ENCODE measurements around the gene RIMBP2. TPM values are rescaled to one million over a fixed set of nuclear protein-coding genes. Genes with fewer than 3 reads are reported as not detected.

RIMBP2 gene
- total RNA-seq, 2 experiments from 2014 or later = not detected

GRCh38 chr12:130568501-130568900, 147.6 kb downstream of the RIMBP2 start:
- Mint-ChIP-seq H3K9me3 (ENCODE audit: low read depth) (peaks cover 6% of the 10 kb centered on the region), H3K4me1 (no peaks in the 10 kb centered on the region), H3K27me3 (no peaks in the 10 kb centered on the region), H3K27ac (no peak overlapping the region), H3K36me3 (no peaks in the 10 kb centered on the region), H3K4me3 (no peak overlapping the region)
- DNase-seq (no peak), ATAC-seq (no peak)
- CTCF ChIA-PET = no interaction called here

- CTCF ChIA-PET = no interaction called here
- Mint-ChIP-seq H3K36me3 (no peaks in the 10 kb centered on the region), H3K4me1 (no peaks in the 10 kb centered on the region), H3K27ac (no peak overlapping the region), H3K27me3 (no peaks in the 10 kb centered on the region), H3K9me3 (ENCODE audit: low read depth) (peaks cover 6% of the 10 kb centered on the region), H3K4me3 (no peak overlapping the region)
- DNase-seq (no peak), ATAC-seq (no peak)
Observed at GRCh38 chr12:130568041-130568440, 148.1 kb downstream of the RIMBP2 start.

- H3K27me3 Mint-ChIP-seq = no peaks in the 10 kb centered on the region
- DNase-seq (no peak), ATAC-seq (no peak)
- H3K4me3 Mint-ChIP-seq = no peak overlapping the region
- no peaks in the 10 kb centered on the region for H3K4me1 Mint-ChIP-seq
- H3K27ac Mint-ChIP-seq = no peak overlapping the region
- CTCF ChIA-PET = no interaction called here
- no peaks in the 10 kb centered on the region for H3K36me3 Mint-ChIP-seq
- H3K9me3 Mint-ChIP-seq (ENCODE audit: low read depth) = peaks cover 6% of the 10 kb centered on the region
Observed at GRCh38 chr12:130566446-130567155, 149.5 kb downstream of the RIMBP2 start.

- Mint-ChIP-seq H3K27me3 (no peaks in the 10 kb centered on the region), H3K27ac (no peak overlapping the region), H3K4me1 (no peaks in the 10 kb centered on the region), H3K4me3 (no peak overlapping the region), H3K9me3 (ENCODE audit: low read depth) (peaks cover 6% of the 10 kb centered on the region), H3K36me3 (no peaks in the 10 kb centered on the region)
- no peak for DNase-seq
- CTCF ChIA-PET = no interaction called here
- ATAC-seq = no peak
Observed at GRCh38 chr12:130565189-130565588, 150.9 kb downstream of the RIMBP2 start.

GRCh38 chr12:130563323-130563722, 152.8 kb downstream of the RIMBP2 start:
- Mint-ChIP-seq H3K9me3 (ENCODE audit: low read depth) (peaks cover 6% of the 10 kb centered on the region), H3K27ac (no peak overlapping the region), H3K36me3 (no peaks in the 10 kb centered on the region), H3K4me1 (no peaks in the 10 kb centered on the region), H3K4me3 (no peak overlapping the region), H3K27me3 (no peaks in the 10 kb centered on the region)
- DNase-seq (no peak), ATAC-seq (no peak)
- CTCF ChIA-PET = no interaction called here

GRCh38 chr12:130562716-130563115, 153.4 kb downstream of the RIMBP2 start:
- Mint-ChIP-seq H3K27me3 (no peaks in the 10 kb centered on the region), H3K9me3 (ENCODE audit: low read depth) (peaks cover 6% of the 10 kb centered on the region), H3K4me3 (no peak overlapping the region), H3K36me3 (no peaks in the 10 kb centered on the region), H3K4me1 (no peaks in the 10 kb centered on the region), H3K27ac (no peak overlapping the region)
- CTCF ChIA-PET = no interaction called here
- DNase-seq (no peak), ATAC-seq (no peak)

- CTCF ChIA-PET = no interaction called here
- DNase-seq (no peak), ATAC-seq (no peak)
- Mint-ChIP-seq H3K4me1 (no peaks in the 10 kb centered on the region), H3K27ac (no peak overlapping the region), H3K4me3 (no peak overlapping the region), H3K9me3 (ENCODE audit: low read depth) (peaks cover 2% of the 10 kb centered on the region), H3K36me3 (no peaks in the 10 kb centered on the region), H3K27me3 (no peaks in the 10 kb centered on the region)
Observed at GRCh38 chr12:130560321-130560720, 155.8 kb downstream of the RIMBP2 start.

GRCh38 chr12:130559806-130560205, 156.3 kb downstream of the RIMBP2 start:
- ATAC-seq (no peak), DNase-seq (no peak)
- Mint-ChIP-seq H3K27ac (no peak overlapping the region), H3K4me1 (no peaks in the 10 kb centered on the region), H3K9me3 (ENCODE audit: low read depth) (no peaks in the 10 kb centered on the region), H3K36me3 (no peaks in the 10 kb centered on the region), H3K27me3 (no peaks in the 10 kb centered on the region), H3K4me3 (no peak overlapping the region)
- CTCF ChIA-PET = no interaction called here

GRCh38 chr12:130557886-130558765, 158.0 kb downstream of the RIMBP2 start:
- no peak for ATAC-seq
- no peak overlapping the region for H3K4me3 Mint-ChIP-seq

GRCh38 chr12:130557201-130557600, 158.9 kb downstream of the RIMBP2 start:
- CTCF ChIA-PET = no interaction called here

More at GRCh38 chr12:130557886-130558765, 158.0 kb downstream of the RIMBP2 start:
- Mint-ChIP-seq H3K27me3 (no peaks in the 10 kb centered on the region), H3K27ac (no peak overlapping the region), H3K36me3 (no peaks in the 10 kb centered on the region), H3K9me3 (ENCODE audit: low read depth) (no peaks in the 10 kb centered on the region), H3K4me1 (no peaks in the 10 kb centered on the region)
- CTCF ChIA-PET = no interaction called here
- no peak for DNase-seq

GRCh38 chr12:130556486-130557055, 159.5 kb downstream of the RIMBP2 start:
- peaks cover 6% of the 10 kb centered on the region for H3K9me3 Mint-ChIP-seq (ENCODE audit: low read depth)
- DNase-seq (no peak), ATAC-seq (no peak)
- no peaks in the 10 kb centered on the region for H3K27me3 Mint-ChIP-seq
- no peaks in the 10 kb centered on the region for H3K4me1 Mint-ChIP-seq
- H3K36me3 Mint-ChIP-seq = no peaks in the 10 kb centered on the region
- no peak overlapping the region for H3K27ac Mint-ChIP-seq
- CTCF ChIA-PET = no interaction called here
- no peak overlapping the region for H3K4me3 Mint-ChIP-seq

More at GRCh38 chr12:130557201-130557600, 158.9 kb downstream of the RIMBP2 start:
- Mint-ChIP-seq H3K4me1 (no peaks in the 10 kb centered on the region), H3K4me3 (no peak overlapping the region), H3K27me3 (no peaks in the 10 kb centered on the region), H3K9me3 (ENCODE audit: low read depth) (peaks cover 4% of the 10 kb centered on the region), H3K27ac (no peak overlapping the region), H3K36me3 (no peaks in the 10 kb centered on the region)
- no peak for DNase-seq
- ATAC-seq = no peak

GRCh38 chr12:130555628-130556485, 160.2 kb downstream of the RIMBP2 start:
- Mint-ChIP-seq H3K4me3 (no peak overlapping the region), H3K36me3 (no peaks in the 10 kb centered on the region), H3K27me3 (no peaks in the 10 kb centered on the region), H3K4me1 (no peaks in the 10 kb centered on the region), H3K9me3 (ENCODE audit: low read depth) (peaks cover 6% of the 10 kb centered on the region), H3K27ac (no peak overlapping the region)
- ATAC-seq (no peak), DNase-seq (no peak)
- CTCF ChIA-PET = no interaction called here

- Mint-ChIP-seq H3K27me3 (no peaks in the 10 kb centered on the region), H3K27ac (no peak overlapping the region), H3K36me3 (no peaks in the 10 kb centered on the region), H3K4me3 (no peak overlapping the region), H3K9me3 (ENCODE audit: low read depth) (peaks cover 8% of the 10 kb centered on the region), H3K4me1 (no peaks in the 10 kb centered on the region)
- DNase-seq (no peak), ATAC-seq (no peak)
- CTCF ChIA-PET = no interaction called here
Observed at GRCh38 chr12:130555221-130555620, 160.9 kb downstream of the RIMBP2 start.
